ENCODE results near the gene IQCM. TPM values are rescaled to one million over a fixed set of nuclear protein-coding genes. Genes with fewer than 3 reads are reported as not detected.
A peak's percentile ranks its signal among the peaks of the same experiment; 100 is the strongest.

IQCM gene
- polyA plus RNA-seq, 1 donor (not counting 4 experiments of a cell fraction or from before 2014, with no cell fraction given), result not detected

DNA sequence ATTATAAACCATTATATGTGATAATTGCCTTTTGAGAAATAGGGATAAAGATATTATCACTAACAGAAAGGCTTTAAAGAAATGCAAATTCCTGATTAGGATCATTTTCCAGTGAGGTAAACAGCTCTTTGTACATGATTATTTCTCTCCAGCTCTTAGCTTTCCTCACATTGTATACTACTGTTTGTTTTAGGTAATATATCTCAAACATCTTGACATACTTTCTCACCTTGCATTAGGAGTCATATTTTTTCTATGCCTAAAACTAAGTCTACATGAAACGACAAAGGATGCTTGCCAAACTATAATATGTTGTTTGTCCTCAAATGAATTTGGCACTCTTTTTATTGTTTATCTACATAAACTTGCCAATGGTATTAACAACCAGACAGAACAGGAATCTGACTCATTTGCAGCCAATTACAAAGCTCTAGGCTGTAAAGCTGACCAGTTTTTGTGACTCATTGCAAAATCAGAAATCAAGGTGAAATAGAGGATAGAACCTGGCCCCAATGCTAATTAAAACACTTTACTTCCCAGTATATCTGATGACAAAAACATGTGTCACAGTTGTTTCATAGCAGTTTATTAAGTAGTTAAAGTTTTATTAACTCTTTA, 107.0 kb downstream of the IQCM start:
- dilution Hi-C loops (cut with MboI; ENCODE audit: extremely low pct_ligation_motif_present, low sequenced_read_pairs), result no loop called here

DNA sequence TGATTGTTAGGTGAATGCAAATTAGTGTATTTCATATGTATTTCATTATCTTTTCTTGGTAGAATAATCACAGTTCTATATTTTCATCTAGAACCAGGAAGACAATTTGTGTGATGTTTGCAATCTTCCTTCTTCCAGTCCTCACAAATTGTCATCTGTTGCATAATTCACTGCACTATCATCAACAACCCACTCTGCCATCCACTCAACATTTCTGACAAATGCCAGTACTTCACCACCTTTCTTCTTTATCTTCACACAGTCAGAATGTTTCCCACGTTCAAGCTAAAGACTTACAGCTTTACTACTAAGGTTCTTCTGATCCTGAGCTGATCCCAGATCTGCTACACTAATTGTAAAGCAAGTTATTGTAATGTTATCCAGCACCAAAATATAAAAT, 107.8 kb downstream of the IQCM start:
- TF ChIP-seq EZH2 (IDR thresholded peaks at IDR 0.05; ENCODE audit: low read length), result no peak
- TF ChIP-seq, protein P1, sequence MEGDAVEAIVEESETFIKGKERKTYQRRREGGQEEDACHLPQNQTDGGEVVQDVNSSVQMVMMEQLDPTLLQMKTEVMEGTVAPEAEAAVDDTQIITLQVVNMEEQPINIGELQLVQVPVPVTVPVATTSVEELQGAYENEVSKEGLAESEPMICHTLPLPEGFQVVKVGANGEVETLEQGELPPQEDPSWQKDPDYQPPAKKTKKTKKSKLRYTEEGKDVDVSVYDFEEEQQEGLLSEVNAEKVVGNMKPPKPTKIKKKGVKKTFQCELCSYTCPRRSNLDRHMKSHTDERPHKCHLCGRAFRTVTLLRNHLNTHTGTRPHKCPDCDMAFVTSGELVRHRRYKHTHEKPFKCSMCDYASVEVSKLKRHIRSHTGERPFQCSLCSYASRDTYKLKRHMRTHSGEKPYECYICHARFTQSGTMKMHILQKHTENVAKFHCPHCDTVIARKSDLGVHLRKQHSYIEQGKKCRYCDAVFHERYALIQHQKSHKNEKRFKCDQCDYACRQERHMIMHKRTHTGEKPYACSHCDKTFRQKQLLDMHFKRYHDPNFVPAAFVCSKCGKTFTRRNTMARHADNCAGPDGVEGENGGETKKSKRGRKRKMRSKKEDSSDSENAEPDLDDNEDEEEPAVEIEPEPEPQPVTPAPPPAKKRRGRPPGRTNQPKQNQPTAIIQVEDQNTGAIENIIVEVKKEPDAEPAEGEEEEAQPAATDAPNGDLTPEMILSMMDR (optimal IDR thresholded peaks at IDR 0.05 in 1 of 3, IDR thresholded peaks at IDR 0.05 in 1 of 3, conservative IDR thresholded peaks at IDR 0.05 in 1 of 3; ENCODE audit: extremely low read depth in 1 of 3, insufficient read depth in 2 of 3, low read length in 3 of 3), result no peak
- FAIRE-seq, result no peak

More for the DNA sequence above, 107.0 kb downstream of the IQCM start:
- FAIRE-seq (peak; percentile 60), DNase-seq (ENCODE audit: low read depth, low spot score) (peak; percentile 49)
- Histone ChIP-seq H3K36me3 (ENCODE audit: control insufficient read depth in 2 of 2, extremely low read depth in 1 of 2, insufficient read depth in 2 of 2, low read length in 2 of 2) (no peaks in the 10 kb centered on the region), H4K20me1 (ENCODE audit: control insufficient read depth, extremely low read depth, insufficient read depth, low read length) (no peaks in the 10 kb centered on the region), H3K4me2 (ENCODE audit: control insufficient read depth, extremely low read depth, insufficient read depth, low read depth, low read length) (no peak overlapping the region), H3K9ac (ENCODE audit: control insufficient read depth, extremely low read depth, insufficient read depth, low read length) (no peak overlapping the region), H3K4me1 (ENCODE audit: control insufficient read depth, extremely low read depth, insufficient read depth, low read length) (peaks cover 12% of the 10 kb centered on the region), H3K27me3 (ENCODE audit: control insufficient read depth, extremely low read depth, insufficient read depth, low read length) (no peaks in the 10 kb centered on the region), H3K9me3 (ENCODE audit: control insufficient read depth, low read depth, low read length) (no peaks in the 10 kb centered on the region), H3K79me2 (ENCODE audit: control insufficient read depth, insufficient read depth, low read length) (no peaks in the 10 kb centered on the region), H3K27ac (ENCODE audit: control insufficient read depth, insufficient read depth, low read length) (no peak overlapping the region), H3K9me1 (ENCODE audit: control insufficient read depth, extremely low read depth, insufficient read depth, low read length) (no peaks in the 10 kb centered on the region), H3K4me3 (ENCODE audit: control insufficient read depth in 2 of 3, extremely low read depth in 1 of 3, insufficient read depth in 2 of 3, low read depth in 1 of 3, low read length in 3 of 3) (no peak overlapping the region), H2AFZ (ENCODE audit: control insufficient read depth, low read length) (no peak overlapping the region)
- no peak for TF ChIP-seq EZH2 (IDR thresholded peaks at IDR 0.05; ENCODE audit: low read length)
- TF ChIP-seq, protein P1 (optimal IDR thresholded peaks at IDR 0.05 in 1 of 3, IDR thresholded peaks at IDR 0.05 in 1 of 3, conservative IDR thresholded peaks at IDR 0.05 in 1 of 3; ENCODE audit: extremely low read depth in 1 of 3, insufficient read depth in 2 of 3, low read length in 3 of 3), result no peak

More for the DNA sequence above, 107.8 kb downstream of the IQCM start:
- Histone ChIP-seq H3K36me3 (ENCODE audit: control insufficient read depth in 2 of 2, extremely low read depth in 1 of 2, insufficient read depth in 2 of 2, low read length in 2 of 2) (no peaks in the 10 kb centered on the region), H3K4me3 (ENCODE audit: control insufficient read depth in 2 of 3, extremely low read depth in 1 of 3, insufficient read depth in 2 of 3, low read depth in 1 of 3, low read length in 3 of 3) (no peak overlapping the region), H3K9ac (ENCODE audit: control insufficient read depth, extremely low read depth, insufficient read depth, low read length) (no peak overlapping the region), H3K79me2 (ENCODE audit: control insufficient read depth, insufficient read depth, low read length) (no peaks in the 10 kb centered on the region), H3K27me3 (ENCODE audit: control insufficient read depth, extremely low read depth, insufficient read depth, low read length) (no peaks in the 10 kb centered on the region), H3K27ac (ENCODE audit: control insufficient read depth, insufficient read depth, low read length) (no peak overlapping the region), H3K4me1 (ENCODE audit: control insufficient read depth, extremely low read depth, insufficient read depth, low read length) (peaks cover 12% of the 10 kb centered on the region), H4K20me1 (ENCODE audit: control insufficient read depth, extremely low read depth, insufficient read depth, low read length) (no peaks in the 10 kb centered on the region), H2AFZ (ENCODE audit: control insufficient read depth, low read length) (no peak overlapping the region), H3K9me1 (ENCODE audit: control insufficient read depth, extremely low read depth, insufficient read depth, low read length) (no peaks in the 10 kb centered on the region), H3K4me2 (ENCODE audit: control insufficient read depth, extremely low read depth, insufficient read depth, low read depth, low read length) (no peak overlapping the region), H3K9me3 (ENCODE audit: control insufficient read depth, low read depth, low read length) (no peaks in the 10 kb centered on the region)
- dilution Hi-C loops (cut with MboI; ENCODE audit: extremely low pct_ligation_motif_present, low sequenced_read_pairs), result no loop called here
- no peak for DNase-seq (ENCODE audit: low read depth, low spot score)
